NT2/D1 (cell line): Measurements from ENCODE around the gene BAG1.

ENCODE experiments used
- SUZ12 ChIP-seq: IDR thresholded peaks from 2 replicates; pipeline ENCODE4 v1.6.1; 2011; ENCODE audit not compliant: insufficient read length, insufficient read depth; ENCODE audit errors: extremely low read depth
- YY1 ChIP-seq: IDR thresholded peaks from 2 replicates; pipeline ENCODE4 v1.6.1; 2011; ENCODE audit not compliant: insufficient read length, insufficient read depth
- ZNF274 ChIP-seq: IDR thresholded peaks from 2 replicates; pipeline ENCODE4 v1.6.1; 2011; ENCODE audit warnings: mild to moderate bottlenecking, low read depth, low read length

DNA sequence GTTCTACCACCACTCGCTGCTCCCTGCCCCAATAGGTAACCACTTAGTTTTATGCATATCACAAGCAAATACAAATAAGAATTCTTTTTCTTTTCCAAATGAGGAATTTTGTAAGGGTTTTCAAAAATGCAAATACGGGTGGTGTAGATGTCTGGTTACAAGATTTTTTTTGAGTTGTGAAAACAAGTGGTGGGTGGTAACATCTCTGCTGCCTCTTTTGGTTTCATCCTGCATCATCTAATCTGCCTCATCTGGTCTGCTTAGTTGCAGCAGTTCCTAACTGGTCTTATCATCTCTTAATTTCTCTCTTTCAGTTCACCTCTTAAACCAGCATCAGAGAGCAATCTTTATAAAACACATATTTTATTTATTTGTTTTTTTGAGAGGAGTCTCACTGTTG lies 31.1 kb upstream of the BAG1 start:
- TF ChIP-seq YY1 (no peak), ZNF274 (no peak), SUZ12 (no peak)
